Esophagus muscularis mucosa (tissue), 4 donors: ENCODE data around the gene UVRAG.

Experiments used
- EP300 ChIP-seq: sonication (generic); formaldehyde crosslinking; IDR thresholded peaks from one replicate; pipeline ENCODE4 v1.6.1; 2017; ENCODE audit warnings: antibody characterized with exemption
- POLR2A ChIP-seq: fragments of 450-650 bp; IDR thresholded peaks from one replicate; pipeline ENCODE4 v1.6.1; 2017; ENCODE audit warnings: antibody characterized with exemption, moderate library complexity, mild to moderate bottlenecking, low read depth
- POLR2AphosphoS5 ChIP-seq, 2 donors: sonication (generic); formaldehyde crosslinking; IDR thresholded peaks; one replicate each; pipeline ENCODE4 v1.6.1; 2017; ENCODE audit warnings: antibody characterized with exemption in 2 of 2
- TF ChIP-seq, protein P1 (sequence below), 3 experiments: fragments of 200-600 bp in 2 of 3; fragments of 450-650 bp in 1 of 3; sonication (generic) in 2 of 3; IDR thresholded peaks; one replicate each; pipeline ENCODE4 v1.5.1; 2017 to 2019; ENCODE audit warnings: antibody characterized with exemption in 3 of 3, mild to moderate bottlenecking in 2 of 3, moderate library complexity in 1 of 3

DNA sequence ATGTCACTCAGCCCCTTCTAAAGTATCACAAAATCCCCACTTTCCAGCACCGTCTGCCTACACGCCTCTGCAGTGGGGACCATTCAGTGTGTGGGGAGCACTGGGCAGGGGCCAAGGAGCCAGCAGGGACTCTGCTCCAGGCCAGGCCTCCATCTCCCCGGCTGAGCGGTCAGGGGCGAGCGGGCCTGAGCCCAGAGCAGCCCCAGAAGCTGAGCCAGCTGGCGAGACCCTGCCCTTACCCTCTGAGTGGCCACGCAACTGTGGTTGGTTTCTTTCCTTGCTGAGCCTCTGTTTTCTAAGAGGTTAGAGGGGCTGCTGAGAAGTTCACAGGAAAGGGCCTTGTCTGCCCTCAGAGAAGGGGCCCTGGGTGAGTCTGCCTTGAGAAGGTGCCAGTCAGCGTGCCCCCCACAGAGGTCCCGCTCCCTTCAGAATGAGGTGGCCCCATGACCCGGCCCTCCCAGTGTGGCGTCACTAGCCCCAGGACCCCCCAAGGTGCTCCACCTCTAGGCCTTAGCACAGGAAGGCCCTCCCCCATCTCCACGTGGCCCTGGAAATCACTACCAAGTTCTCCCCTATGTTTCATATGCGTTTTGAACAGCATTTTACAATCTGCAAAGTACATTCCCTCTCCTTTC is 344.4 kb downstream of the UVRAG start:
- TF ChIP-seq, protein P1, sequence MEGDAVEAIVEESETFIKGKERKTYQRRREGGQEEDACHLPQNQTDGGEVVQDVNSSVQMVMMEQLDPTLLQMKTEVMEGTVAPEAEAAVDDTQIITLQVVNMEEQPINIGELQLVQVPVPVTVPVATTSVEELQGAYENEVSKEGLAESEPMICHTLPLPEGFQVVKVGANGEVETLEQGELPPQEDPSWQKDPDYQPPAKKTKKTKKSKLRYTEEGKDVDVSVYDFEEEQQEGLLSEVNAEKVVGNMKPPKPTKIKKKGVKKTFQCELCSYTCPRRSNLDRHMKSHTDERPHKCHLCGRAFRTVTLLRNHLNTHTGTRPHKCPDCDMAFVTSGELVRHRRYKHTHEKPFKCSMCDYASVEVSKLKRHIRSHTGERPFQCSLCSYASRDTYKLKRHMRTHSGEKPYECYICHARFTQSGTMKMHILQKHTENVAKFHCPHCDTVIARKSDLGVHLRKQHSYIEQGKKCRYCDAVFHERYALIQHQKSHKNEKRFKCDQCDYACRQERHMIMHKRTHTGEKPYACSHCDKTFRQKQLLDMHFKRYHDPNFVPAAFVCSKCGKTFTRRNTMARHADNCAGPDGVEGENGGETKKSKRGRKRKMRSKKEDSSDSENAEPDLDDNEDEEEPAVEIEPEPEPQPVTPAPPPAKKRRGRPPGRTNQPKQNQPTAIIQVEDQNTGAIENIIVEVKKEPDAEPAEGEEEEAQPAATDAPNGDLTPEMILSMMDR (IDR thresholded peaks at IDR 0.05): no peak
- TF ChIP-seq POLR2A (no peak), POLR2AphosphoS5 (IDR thresholded peaks at IDR 0.05) (no peak), EP300 (no peak)
